GM19043 (cell line): ENCODE results near the gene B3GAT2.
"Not testable (repeated sequence)": the region's sequence is repeated elsewhere in the genome, so short reads cannot be mapped to it uniquely, and the experiment has no call there.

Experiments used
- ATAC-seq: cut with Tn5 transposase; IDR thresholded peaks from one replicate; pipeline ENCODE4 v1.9.1; 2021; ENCODE audit warnings: low read depth; ENCODE audit not compliant: unreplicated experiment

The B3GAT2 gene

GRCh38 chr6:70956451-70957283, at the start of gene B3GAT2:
B3GAT2 (minus strand) TSS chr6:70957060; CDS start chr6:70956429, 631 bp downstream.
- peak; percentile 8 for ATAC-seq

- no peak for ATAC-seq
Observed at GRCh38 chr6:70998148-70998547, 41.3 kb upstream of the B3GAT2 start.

GRCh38 chr6:70997379-70997778, 40.5 kb upstream of the B3GAT2 start:
- no peak for ATAC-seq

- ATAC-seq, result no peak
Observed at GRCh38 chr6:70996106-70996505, 39.2 kb upstream of the B3GAT2 start.

GRCh38 chr6:70995411-70995810, 38.6 kb upstream of the B3GAT2 start:
- no peak for ATAC-seq

GRCh38 chr6:70991253-70991652, 34.4 kb upstream of the B3GAT2 start:
- ATAC-seq, result no peak

- ATAC-seq, result no peak
Observed at GRCh38 chr6:70985156-70985555, 28.3 kb upstream of the B3GAT2 start.

GRCh38 chr6:70982747-70983146, 25.9 kb upstream of the B3GAT2 start:
- no peak for ATAC-seq

- no peak for ATAC-seq
Observed at GRCh38 chr6:70980727-70981126, 23.9 kb upstream of the B3GAT2 start.

GRCh38 chr6:70973604-70974003, 16.7 kb upstream of the B3GAT2 start:
- no peak for ATAC-seq

GRCh38 chr6:70967049-70967448, 10.2 kb upstream of the B3GAT2 start:
- ATAC-seq, result no peak

- ATAC-seq, result no peak
Observed at GRCh38 chr6:70957284-70957617, 391 bp upstream of the B3GAT2 start.

GRCh38 chr6:70956191-70956450, 739 bp downstream of the B3GAT2 start:
- no peak for ATAC-seq

GRCh38 chr6:70955441-70956190, 1.2 kb downstream of the B3GAT2 start:
- ATAC-seq, result peak; percentile 90

- no peak for ATAC-seq
Observed at GRCh38 chr6:70954750-70955149, 2.1 kb downstream of the B3GAT2 start.

GRCh38 chr6:70954176-70954575, 2.7 kb downstream of the B3GAT2 start:
- ATAC-seq, result no peak

GRCh38 chr6:70952608-70953165, 4.2 kb downstream of the B3GAT2 start:
- ATAC-seq, result no peak

GRCh38 chr6:70944321-70944720, 12.5 kb downstream of the B3GAT2 start:
- ATAC-seq, result not testable (repeated sequence)

GRCh38 chr6:70933853-70934252, 23.0 kb downstream of the B3GAT2 start:
- ATAC-seq, result no peak

GRCh38 chr6:70905742-70906141, 51.1 kb downstream of the B3GAT2 start:
- no peak for ATAC-seq

GRCh38 chr6:70903665-70904452, 53.0 kb downstream of the B3GAT2 start:
- no peak for ATAC-seq
